Mammary epithelial cell (primary cell): ENCODE data around the gene ITGAV.

Experiments used
- EZH2 ChIP-seq: IDR thresholded peaks from 2 replicates; pipeline ENCODE4 v1.6.1; 2012; ENCODE audit warnings: low read length, inconsistent platforms, borderline replicate concordance
- TF ChIP-seq, protein P1 (sequence below), 2 donors: IDR thresholded peaks in 1 of 2; conservative IDR thresholded peaks in 1 of 2; 2 replicates each; pipeline ENCODE4 v1.5.1; 2011 to 2012; ENCODE audit warnings: inconsistent platforms in 2 of 2, low read length in 2 of 2, mild to moderate bottlenecking in 2 of 2, control low read depth in 1 of 2, low read depth in 1 of 2; ENCODE audit not compliant: insufficient read depth in 1 of 2; ENCODE audit errors: extremely low read depth in 1 of 2

DNA sequence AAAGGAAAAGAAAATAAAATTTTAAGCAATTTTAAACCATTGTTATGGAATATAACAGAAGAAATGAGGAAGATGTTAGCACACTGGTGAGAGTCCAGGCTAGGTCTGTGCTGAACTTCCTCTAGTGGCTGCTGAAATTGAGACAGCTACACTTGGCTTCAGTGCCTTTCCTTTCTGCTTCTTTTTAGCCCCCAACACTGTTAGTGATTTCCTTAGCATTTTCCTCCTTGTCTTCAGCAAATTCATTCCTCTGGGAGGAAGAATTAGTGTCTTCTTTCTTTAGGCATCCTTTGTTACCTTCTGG is 47.6 kb downstream of the ITGAV start:
- TF ChIP-seq, protein P1, sequence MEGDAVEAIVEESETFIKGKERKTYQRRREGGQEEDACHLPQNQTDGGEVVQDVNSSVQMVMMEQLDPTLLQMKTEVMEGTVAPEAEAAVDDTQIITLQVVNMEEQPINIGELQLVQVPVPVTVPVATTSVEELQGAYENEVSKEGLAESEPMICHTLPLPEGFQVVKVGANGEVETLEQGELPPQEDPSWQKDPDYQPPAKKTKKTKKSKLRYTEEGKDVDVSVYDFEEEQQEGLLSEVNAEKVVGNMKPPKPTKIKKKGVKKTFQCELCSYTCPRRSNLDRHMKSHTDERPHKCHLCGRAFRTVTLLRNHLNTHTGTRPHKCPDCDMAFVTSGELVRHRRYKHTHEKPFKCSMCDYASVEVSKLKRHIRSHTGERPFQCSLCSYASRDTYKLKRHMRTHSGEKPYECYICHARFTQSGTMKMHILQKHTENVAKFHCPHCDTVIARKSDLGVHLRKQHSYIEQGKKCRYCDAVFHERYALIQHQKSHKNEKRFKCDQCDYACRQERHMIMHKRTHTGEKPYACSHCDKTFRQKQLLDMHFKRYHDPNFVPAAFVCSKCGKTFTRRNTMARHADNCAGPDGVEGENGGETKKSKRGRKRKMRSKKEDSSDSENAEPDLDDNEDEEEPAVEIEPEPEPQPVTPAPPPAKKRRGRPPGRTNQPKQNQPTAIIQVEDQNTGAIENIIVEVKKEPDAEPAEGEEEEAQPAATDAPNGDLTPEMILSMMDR (conservative IDR thresholded peaks at IDR 0.05 in 1 of 2, IDR thresholded peaks at IDR 0.05 in 1 of 2; ENCODE audit: extremely low read depth in 1 of 2, insufficient read depth in 1 of 2, low read depth in 1 of 2, low read length in 2 of 2) = no peak
- TF ChIP-seq EZH2 = no peak
